HG02623 (cell line): ENCODE measurements around the gene KCNJ6.
"Not testable (repeated sequence)": the region's sequence is repeated elsewhere in the genome, so short reads cannot be mapped to it uniquely, and the experiment has no call there.

Experiments
- ATAC-seq: cut with Tn5 transposase; IDR thresholded peaks from one replicate; pipeline ENCODE4 v1.9.1; 2021; ENCODE audit warnings: moderate library complexity; ENCODE audit not compliant: unreplicated experiment

The KCNJ6 gene

DNA sequence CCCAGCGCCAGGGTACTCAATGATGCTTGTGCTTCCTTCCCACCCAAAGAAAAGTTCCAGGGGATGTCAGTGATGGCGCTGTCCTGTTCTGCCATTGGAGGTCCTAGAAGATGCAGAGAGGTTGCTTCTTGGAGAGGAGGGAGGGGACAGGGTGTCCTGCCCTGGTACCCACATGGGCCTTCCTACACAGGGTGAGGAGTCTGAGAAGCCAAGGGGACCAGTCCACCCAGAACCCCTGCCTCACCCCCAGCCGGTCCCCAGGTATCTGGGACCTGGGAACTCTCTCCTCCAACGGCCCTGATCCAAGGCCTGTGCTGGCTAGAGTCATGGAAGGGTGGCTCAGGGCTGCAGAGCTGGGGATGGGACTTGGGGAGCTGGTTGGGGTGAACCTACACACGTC, 259.4 kb downstream of the KCNJ6 start:
- ATAC-seq, result no peak

DNA sequence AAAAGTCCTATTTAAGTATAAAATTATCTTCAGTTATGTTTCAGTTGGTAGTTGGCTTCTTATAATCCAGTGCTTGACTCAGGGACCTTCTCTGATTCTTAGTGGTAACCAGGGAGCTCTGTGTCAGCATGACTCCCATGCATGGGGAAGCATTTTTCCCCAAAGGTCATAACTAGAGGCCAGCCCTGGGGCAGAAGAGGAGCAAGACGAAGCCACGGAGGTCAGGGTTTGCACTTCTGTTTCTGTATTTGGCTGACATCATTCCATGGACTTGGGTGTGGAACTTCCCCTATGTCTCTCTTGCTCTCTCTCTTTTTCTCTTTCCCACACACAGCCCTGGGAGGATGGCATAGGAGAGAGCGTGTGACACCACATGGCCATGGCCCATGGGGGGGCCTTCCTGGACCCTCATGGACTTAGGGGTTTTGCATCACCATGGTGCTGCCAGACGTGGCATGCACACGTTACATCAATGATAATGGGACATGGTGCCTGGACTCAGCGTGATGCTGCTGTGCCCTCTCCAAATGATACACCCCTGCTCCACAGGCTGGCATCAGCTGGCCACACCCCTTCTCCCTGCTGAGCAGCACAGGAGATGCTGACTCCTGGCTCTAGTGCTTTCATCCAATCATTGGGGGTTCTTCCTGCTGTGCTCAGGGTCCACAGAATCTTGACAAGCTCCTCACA, 260.5 kb downstream of the KCNJ6 start:
- ATAC-seq, result no peak

DNA sequence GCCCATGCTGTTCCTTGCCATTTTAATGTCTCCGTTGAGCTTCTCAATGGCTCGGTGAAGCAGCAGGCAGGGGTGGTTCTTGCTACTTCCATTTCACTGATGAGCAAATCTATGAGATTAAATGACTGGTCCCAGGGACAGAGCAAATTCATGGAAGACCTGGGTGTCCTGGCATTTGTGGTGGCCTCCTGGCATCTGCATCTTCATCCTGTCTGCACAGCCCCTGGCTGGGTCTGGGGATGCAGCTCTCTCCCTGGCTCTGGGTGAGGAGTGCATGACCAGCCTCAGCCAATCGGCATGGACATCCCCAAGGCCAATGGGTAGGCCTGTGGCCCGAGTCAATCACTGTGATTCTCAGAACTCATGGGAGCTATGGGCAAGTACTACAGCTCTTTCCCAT, 261.7 kb downstream of the KCNJ6 start:
- no peak for ATAC-seq

GRCh38 chr21:37653201-37653600, 263.1 kb downstream of the KCNJ6 start:
- ATAC-seq, result no peak

GRCh38 chr21:37647781-37648180, 268.5 kb downstream of the KCNJ6 start:
- no peak for ATAC-seq

DNA sequence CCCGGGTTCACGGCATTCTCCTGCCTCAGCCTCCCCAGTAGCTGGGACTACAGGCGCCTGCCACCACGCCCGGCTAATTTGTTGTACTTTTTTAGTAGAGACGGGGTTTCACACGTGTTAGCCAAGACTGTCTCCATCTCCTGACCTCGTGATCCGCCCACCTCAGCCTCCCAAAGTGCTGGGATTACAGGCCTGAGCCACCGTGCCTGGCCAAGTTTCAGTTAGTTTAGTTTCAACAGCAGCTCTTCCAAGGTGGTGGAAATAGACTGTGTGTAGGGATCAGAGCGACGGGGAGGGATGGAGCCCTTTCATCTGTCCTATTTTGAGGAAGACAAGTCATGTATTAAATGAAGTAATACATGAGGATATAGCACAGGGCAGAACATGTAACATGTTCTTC, 269.5 kb downstream of the KCNJ6 start:
- ATAC-seq, result not testable (repeated sequence)

DNA sequence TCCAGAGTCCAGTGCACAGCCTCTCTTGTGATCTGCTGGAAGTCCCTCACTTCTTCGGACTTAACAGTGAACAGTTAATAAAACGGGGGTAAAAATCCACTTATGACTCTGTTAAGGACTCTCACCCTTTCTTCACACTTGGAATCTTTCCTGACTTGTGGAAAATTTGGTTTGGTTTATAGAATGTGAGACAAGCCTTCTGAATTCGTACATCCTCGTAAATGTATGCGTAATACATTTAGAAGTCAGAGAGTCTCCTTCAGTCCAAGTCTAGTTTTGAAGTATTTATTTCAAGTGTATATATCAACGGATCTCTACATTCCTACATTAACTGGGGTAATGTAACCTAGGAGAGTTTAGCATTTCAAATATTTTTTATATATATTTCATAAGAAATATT, 270.4 kb downstream of the KCNJ6 start:
- ATAC-seq, result no peak

DNA sequence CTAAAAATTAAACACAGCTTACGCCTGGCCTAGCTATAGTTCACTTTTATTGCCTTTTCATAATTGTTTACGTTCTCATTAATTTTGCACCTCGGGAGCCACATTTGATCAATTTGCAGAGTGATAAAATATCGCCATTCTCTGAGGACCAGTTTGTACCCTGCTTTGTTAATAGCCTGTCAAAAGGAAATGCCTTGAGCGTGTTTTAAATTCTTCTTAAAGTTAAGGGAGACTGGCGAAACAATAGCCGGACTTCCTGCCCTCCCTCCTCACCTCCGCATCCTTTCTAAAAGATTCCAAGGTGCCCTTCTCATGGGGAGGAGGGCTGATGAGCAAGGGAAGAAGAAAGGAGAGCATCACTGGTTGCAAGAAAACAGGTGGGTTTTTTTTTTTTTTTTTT, 271.6 kb downstream of the KCNJ6 start:
- ATAC-seq, result no peak

GRCh38 chr21:37643862-37644261, 272.4 kb downstream of the KCNJ6 start:
- not testable (repeated sequence) for ATAC-seq

DNA sequence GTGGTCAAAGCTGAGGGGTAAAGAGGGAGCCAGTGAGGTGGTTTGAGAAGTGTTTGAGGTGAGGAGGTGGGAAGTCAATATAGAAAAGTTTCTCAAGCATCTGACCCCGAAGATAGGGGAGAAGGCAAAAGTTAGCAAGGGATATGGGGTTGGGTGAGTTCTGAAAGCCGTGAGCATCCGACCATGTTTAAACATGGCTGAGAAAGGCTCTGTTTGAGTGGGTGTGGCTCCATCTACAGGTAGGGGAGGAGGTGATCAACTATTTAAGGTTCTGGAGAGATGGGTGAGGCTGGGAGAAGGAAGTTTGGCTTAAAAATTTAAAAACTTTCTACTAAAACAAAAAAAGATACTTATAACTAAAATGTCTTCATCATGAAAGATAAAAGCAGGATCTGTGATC, 273.8 kb downstream of the KCNJ6 start:
- ATAC-seq, result no peak

- no peak for ATAC-seq
Observed at GRCh38 chr21:37639756-37640155, 276.5 kb downstream of the KCNJ6 start.

GRCh38 chr21:37636152-37636860, 280.0 kb downstream of the KCNJ6 start:
- no peak for ATAC-seq

DNA sequence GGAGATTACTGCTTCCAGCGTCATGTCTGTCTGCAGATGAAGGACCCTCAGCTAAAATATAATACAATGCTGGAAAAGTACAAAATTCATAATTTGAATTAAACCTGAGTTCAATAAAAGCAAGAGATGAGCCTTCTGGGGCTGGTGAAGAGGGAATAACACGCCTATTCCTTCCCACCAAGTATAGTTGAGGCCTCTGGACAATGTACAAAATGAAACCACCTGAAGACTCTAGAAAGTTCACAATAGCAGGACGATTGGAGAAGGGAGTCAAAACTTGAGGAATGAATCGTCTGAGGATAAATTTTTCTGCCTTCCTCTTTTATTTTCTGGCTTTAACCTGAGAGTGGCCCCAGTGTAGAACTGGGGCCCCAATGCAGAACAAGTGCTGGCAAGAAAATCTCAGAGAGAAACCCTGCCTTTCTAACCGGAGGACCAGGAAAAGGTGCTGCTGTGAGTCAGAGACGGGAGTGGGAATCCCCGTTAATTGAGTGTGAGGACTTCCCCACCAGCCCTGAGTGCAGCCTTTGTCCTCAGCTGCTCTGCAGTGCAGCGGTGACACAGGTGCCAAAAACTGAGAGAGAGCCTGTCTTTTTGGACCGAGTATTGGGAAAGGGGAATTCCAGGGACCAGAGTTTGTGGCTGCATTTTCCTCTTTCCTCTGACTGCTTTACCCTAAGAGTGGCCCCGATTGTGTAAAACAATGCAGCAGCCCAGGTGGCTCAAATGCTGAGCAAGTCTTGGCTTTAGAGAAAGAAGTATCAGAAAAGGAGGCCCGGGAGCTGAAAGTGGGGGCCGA, 284.7 kb downstream of the KCNJ6 start:
- ATAC-seq, result no peak

GRCh38 chr21:37630872-37631271, 285.4 kb downstream of the KCNJ6 start:
- no peak for ATAC-seq

- no peak for ATAC-seq
Observed at GRCh38 chr21:37628362-37628761, 287.9 kb downstream of the KCNJ6 start.

GRCh38 chr21:37627561-37627960, 288.7 kb downstream of the KCNJ6 start:
- ATAC-seq, result no peak

DNA sequence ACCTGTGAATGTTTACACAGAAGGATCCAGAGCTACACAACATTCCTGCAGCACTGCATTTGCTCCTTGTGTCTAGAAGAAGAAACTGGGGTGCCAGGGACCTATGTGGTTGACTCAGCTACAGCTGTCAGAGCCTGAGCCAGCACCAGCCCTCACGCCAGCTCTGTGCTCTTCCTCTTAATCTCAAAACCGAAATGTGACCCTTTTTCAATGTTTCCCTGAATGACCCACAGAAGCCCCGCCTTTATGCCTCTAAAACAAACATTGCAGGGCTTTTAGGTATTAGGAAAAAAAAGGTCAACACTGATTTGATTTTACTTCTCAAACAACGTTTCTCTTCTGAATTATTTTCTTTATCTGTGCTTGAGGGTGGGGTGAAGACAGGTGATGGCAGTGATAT, 289.2 kb downstream of the KCNJ6 start:
- no peak for ATAC-seq

DNA sequence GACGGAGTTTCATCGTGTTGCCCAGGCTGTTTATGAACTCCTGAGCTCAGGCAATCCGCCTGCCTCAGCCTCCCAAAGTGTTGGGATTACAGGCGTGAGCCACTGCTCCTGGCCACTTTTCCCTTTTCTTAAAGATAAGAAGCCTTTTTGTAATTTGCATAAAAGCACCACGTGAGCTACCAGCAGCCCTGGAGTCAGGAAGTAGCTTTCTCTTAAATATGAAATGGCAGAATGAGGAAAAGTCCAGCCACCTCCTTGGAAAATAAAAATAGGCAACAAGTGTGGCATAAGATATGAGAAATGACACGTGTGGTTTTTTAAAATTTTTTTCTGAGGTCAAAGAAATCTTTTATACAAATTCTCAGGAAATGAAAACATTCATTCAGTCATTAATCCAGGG, 289.9 kb downstream of the KCNJ6 start:
- no peak for ATAC-seq

- no peak for ATAC-seq
Observed at GRCh38 chr21:37623689-37624088, 292.6 kb downstream of the KCNJ6 start.

GRCh38 chr21:37623183-37623582, 293.1 kb downstream of the KCNJ6 start:
- ATAC-seq, result no peak

DNA sequence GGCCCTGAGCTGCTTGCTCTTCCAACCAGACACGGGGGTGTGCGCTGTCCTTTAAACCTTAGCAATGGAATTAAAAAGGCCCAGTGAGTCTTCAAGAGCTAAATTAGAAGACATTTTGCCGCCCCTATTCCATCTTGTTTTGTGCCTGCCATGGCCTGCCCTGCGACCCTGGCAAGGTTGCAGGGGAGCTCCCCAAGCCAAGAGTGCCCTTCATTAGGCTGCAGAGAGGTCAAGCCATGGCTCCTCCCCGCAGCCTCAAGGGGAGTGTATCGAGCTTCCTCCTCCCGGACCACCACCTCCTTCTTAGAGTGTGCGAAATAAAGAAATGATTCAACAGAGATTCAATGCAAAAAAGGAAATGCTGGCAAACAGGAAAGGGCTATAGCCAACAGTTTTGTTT, 293.5 kb downstream of the KCNJ6 start:
- no peak for ATAC-seq

DNA sequence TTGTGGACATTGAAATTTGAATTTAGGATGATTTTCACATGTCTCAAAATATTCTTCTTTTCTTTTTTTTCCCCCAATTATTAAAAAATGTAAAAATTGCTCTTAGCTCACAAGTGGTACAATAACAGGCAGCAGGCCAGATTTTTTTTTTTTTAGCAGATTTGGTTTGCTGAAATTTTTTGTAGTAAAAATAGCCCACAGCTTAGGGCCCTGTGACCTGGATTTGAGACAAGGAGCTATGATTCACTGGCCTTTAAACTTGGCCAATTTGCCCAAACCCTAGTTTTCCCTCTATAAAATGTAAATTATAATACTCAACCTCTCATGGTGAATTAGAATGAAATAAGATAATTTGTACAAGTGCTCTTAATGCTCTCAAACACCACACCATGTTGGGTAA, 295.9 kb downstream of the KCNJ6 start:
- no peak for ATAC-seq
